ENCODE data around the gene DNAH6. TPM values are rescaled to one million over a fixed set of nuclear protein-coding genes. Genes with fewer than 3 reads are reported as not detected.

Gene DNAH6
- total and polyA plus RNA-seq, 2 of the 8 experiments (the other 6 are each of a cell fraction or from before 2014, with no cell fraction given), result 0.06 to 0.43 TPM

DNA sequence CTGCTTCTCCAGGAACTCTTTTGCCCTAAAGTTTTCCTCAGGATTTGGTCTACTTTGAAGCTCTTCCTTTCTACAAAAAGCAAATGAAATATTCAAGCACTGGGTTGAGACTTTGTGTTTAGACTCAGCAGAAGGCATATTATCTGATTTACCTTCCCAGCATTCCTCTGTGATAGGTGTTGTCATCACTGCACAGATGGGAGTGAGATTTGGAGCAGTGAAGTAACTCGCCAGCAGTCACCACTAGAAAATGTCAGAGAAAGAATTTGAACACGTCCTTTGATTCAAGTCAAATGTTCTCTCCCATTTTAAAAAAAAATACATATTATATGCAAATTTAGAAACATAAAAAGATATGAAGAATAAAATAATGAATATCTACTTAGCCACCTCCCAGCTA lies 112.2 kb downstream of the DNAH6 start:
- no peaks in the 10 kb centered on the region for H3K36me3 ChIP-seq (ENCODE audit: control insufficient read depth in 2 of 4, insufficient read depth in 4 of 4, low read length in 3 of 4)
- H4K20me1 ChIP-seq (replicated peaks in 1 of 2; ENCODE audit: control insufficient read depth in 1 of 2, insufficient read depth in 2 of 2, low read length in 2 of 2), result no peaks in the 10 kb centered on the region
- H3K23me2 ChIP-seq (ENCODE audit: low read depth, low read length), result no peaks in the 10 kb centered on the region
- no peak overlapping the region for H3K18ac ChIP-seq (ENCODE audit: extremely low read depth, low read length)
- FAIRE-seq (no peak), DNase-seq (ENCODE audit: low read depth in 1 of 2, low spot score in 2 of 2) (no peak)
- H2BK20ac ChIP-seq (ENCODE audit: low read length), result no peak overlapping the region
- H3K23ac ChIP-seq (ENCODE audit: insufficient read length), result no peak overlapping the region
- H2BK120ac ChIP-seq (replicated peaks; ENCODE audit: low read depth, low read length), result no peak overlapping the region
- H3K4me3 ChIP-seq (ENCODE audit: extremely low read depth in 1 of 4, insufficient read depth in 2 of 4, low read depth in 3 of 4, low read length in 4 of 4), result no peak overlapping the region
- H3K4me2 ChIP-seq (ENCODE audit: insufficient read depth in 1 of 2, low read depth in 2 of 2, low read length in 2 of 2), result no peak overlapping the region
- no peak overlapping the region; the same call in 1 of the 2 replicates for H2AFZ ChIP-seq (ENCODE audit: low read length)
- no peak for TF ChIP-seq GABPA (IDR thresholded peaks at IDR 0.05; ENCODE audit: borderline replicate concordance, insufficient read depth, low read length)
- no peak overlapping the region for H3K27ac ChIP-seq (ENCODE audit: low read depth, low read length)
- H3K9ac ChIP-seq (replicated peaks in 1 of 4; ENCODE audit: extremely low read depth in 1 of 4, low read depth in 3 of 4, low read length in 3 of 4), result no peak overlapping the region
- H2BK15ac ChIP-seq (ENCODE audit: low read length), result no peak overlapping the region
- no peak overlapping the region for H2AK5ac ChIP-seq (ENCODE audit: low read depth, low read length)
- H2BK12ac ChIP-seq (ENCODE audit: low read depth, low read length), result no peak overlapping the region
- 73% methylated on average over 2 of the region's 2 CpGs; no CpG with 5 or more reads in 1 of the 2 experiments for WGBS, 2 experiments (ENCODE audit: extremely low coverage in 1 of 2, insufficient coverage in 1 of 2, insufficient read length in 1 of 2, insufficient replicate concordance in 2 of 2, low coverage in 1 of 2, low lambda C conversion rate in 2 of 2, missing lambda C conversion rate in 1 of 2)
- no peak overlapping the region for H3K14ac ChIP-seq (ENCODE audit: insufficient read length)
- ChIA-PET CTCF (ENCODE audit: partially characterized antibody) (interaction anchor here (0.5 to 0.9 kb wide), 2 partner anchors 75 to 131 kb away, joined by 3 read pairs; no protein-coding TSS in a partner anchor), POLR2A (ENCODE audit: partially characterized antibody) (no interaction called here)
- no peak overlapping the region for H4K5ac ChIP-seq (ENCODE audit: insufficient read length, low read depth, low read length)
- no peaks in the 10 kb centered on the region for H3K9me3 ChIP-seq (ENCODE audit: insufficient read depth in 2 of 2, low read depth in 1 of 2, low read length in 1 of 2)
- H3K4me1 ChIP-seq (replicated peaks in 1 of 4; ENCODE audit: control insufficient read depth in 3 of 4, insufficient read depth in 4 of 4, low read length in 3 of 4), result no peaks in the 10 kb centered on the region
- H2BK5ac ChIP-seq (ENCODE audit: low read depth, low read length), result no peak overlapping the region
- H4K8ac ChIP-seq (ENCODE audit: extremely low read depth, insufficient read depth, low read length), result no peak overlapping the region
- H4K91ac ChIP-seq (replicated peaks; ENCODE audit: insufficient read length, low read length), result no peak overlapping the region
- no peak overlapping the region for H3K4ac ChIP-seq (replicated peaks; ENCODE audit: insufficient read length, low read depth, low read length)
- no peaks in the 10 kb centered on the region for H3K79me2 ChIP-seq (ENCODE audit: control insufficient read depth in 1 of 2, insufficient read depth in 2 of 2, low read length in 2 of 2)
- peaks cover 0 to 1% (median 0%) of the 10 kb centered on the region in 4 experiments; a peak in 1 of 7 replicates for H3K27me3 ChIP-seq (replicated peaks in 1 of 4; ENCODE audit: control insufficient read depth in 3 of 4, extremely low read depth in 1 of 4, insufficient read depth in 3 of 4, low read length in 3 of 4)
- no peak overlapping the region for H3K56ac ChIP-seq (replicated peaks; ENCODE audit: insufficient read length, low read depth, low read length)
- H3K79me1 ChIP-seq (ENCODE audit: low read depth, low read length), result no peaks in the 10 kb centered on the region
